Chondrocyte (in vitro differentiated cells): Measurements from ENCODE around the gene PLEKHH3. TPM values are rescaled to one million over a fixed set of nuclear protein-coding genes. Genes with fewer than 3 reads are reported as not detected.

Experiments used
- DNase-seq: peaks from one replicate; pipeline ENCODE4 v3.0.0; 2021; ENCODE audit warnings: mixed read lengths, low spot score
- H3K27ac Mint-ChIP-seq: one replicate; pipeline ENCODE4 v1.8.0; 2021; ENCODE audit warnings: mild to moderate bottlenecking, moderate library complexity, mixed read lengths; ENCODE audit not compliant: unreplicated experiment
- H3K27me3 Mint-ChIP-seq: 2 replicates; pipeline ENCODE4 v1.8.0; 2021; ENCODE audit warnings: low read depth, mixed read lengths
- H3K36me3 Mint-ChIP-seq: 2 replicates; pipeline ENCODE4 v1.8.0; 2021; ENCODE audit warnings: low read depth, mixed read lengths
- H3K4me1 Mint-ChIP-seq: 2 replicates; pipeline ENCODE4 v1.8.0; 2021; ENCODE audit warnings: low read depth, mild to moderate bottlenecking, mixed read lengths
- H3K4me3 Mint-ChIP-seq: one replicate; pipeline ENCODE4 v1.8.0; 2021; ENCODE audit warnings: mild to moderate bottlenecking, moderate library complexity, mixed read lengths; ENCODE audit not compliant: unreplicated experiment
- H3K9me3 Mint-ChIP-seq: 2 replicates; pipeline ENCODE4 v1.8.0; 2021; ENCODE audit warnings: low read depth, mixed read lengths
- CTCF ChIP-seq: fragments of 200-600 bp; sonication (generic); IDR thresholded peaks from 2 replicates; pipeline ENCODE4 v1.5.0; 2021; ENCODE audit warnings: antibody characterized with exemption, mild to moderate bottlenecking, moderate library complexity
- total RNA-seq: library from RNA; stranded (reverse); gene quantifications from 3 replicates; pipeline ENCODE4 v1.2.1, GENCODE V29; 2021

PLEKHH3 gene
- total RNA-seq, 1 donor from 2014 or later: 41.5 TPM

GRCh38 chr17:42709561-42709960, 32.8 kb upstream of the PLEKHH3 start:
- no peaks in the 10 kb centered on the region for H3K4me1 Mint-ChIP-seq
- H3K4me3 Mint-ChIP-seq: no peak overlapping the region
- no peak for TF ChIP-seq CTCF
- H3K9me3 Mint-ChIP-seq: no peaks in the 10 kb centered on the region
- DNase-seq: no peak
- no peak overlapping the region for H3K27ac Mint-ChIP-seq
- H3K27me3 Mint-ChIP-seq: no peaks in the 10 kb centered on the region
- peaks cover 38% of the 10 kb centered on the region for H3K36me3 Mint-ChIP-seq

- DNase-seq: no peak
- Mint-ChIP-seq H3K9me3 (no peaks in the 10 kb centered on the region), H3K27me3 (no peaks in the 10 kb centered on the region), H3K4me1 (no peaks in the 10 kb centered on the region), H3K36me3 (peaks cover 44% of the 10 kb centered on the region), H3K27ac (no peak overlapping the region), H3K4me3 (no peak overlapping the region)
- no peak for TF ChIP-seq CTCF
Observed at GRCh38 chr17:42708588-42708987, 31.8 kb upstream of the PLEKHH3 start.

GRCh38 chr17:42706732-42707131, 29.9 kb upstream of the PLEKHH3 start:
- H3K36me3 Mint-ChIP-seq: peaks cover 47% of the 10 kb centered on the region
- no peaks in the 10 kb centered on the region for H3K4me1 Mint-ChIP-seq
- H3K4me3 Mint-ChIP-seq: no peak overlapping the region
- no peak overlapping the region for H3K27ac Mint-ChIP-seq
- TF ChIP-seq CTCF: no peak
- H3K9me3 Mint-ChIP-seq: no peaks in the 10 kb centered on the region
- DNase-seq: no peak
- no peaks in the 10 kb centered on the region for H3K27me3 Mint-ChIP-seq

GRCh38 chr17:42704837-42705494, 28.2 kb upstream of the PLEKHH3 start:
- no peak for DNase-seq
- Mint-ChIP-seq H3K4me1 (no peaks in the 10 kb centered on the region), H3K9me3 (no peaks in the 10 kb centered on the region), H3K27ac (no peak overlapping the region), H3K27me3 (no peaks in the 10 kb centered on the region), H3K36me3 (peaks cover 41% of the 10 kb centered on the region), H3K4me3 (no peak overlapping the region)
- no peak for TF ChIP-seq CTCF

DNA sequence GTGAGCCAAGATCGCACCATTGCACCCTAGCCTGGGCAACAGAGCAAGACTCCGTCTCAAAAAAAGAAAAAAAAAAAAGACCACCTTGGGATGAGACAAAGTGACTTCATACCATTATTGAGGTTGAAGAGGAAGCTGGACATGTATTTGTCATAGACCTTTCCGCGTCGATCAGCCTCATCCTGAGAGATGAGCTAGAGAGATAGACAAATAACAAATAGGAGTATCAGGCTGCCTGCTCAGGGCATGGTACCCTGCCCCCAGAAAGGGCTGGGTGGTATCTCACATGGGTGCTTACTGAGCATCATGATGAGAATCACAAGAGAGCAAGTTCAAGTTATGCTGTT, 27.7 kb upstream of the PLEKHH3 start:
- no peak overlapping the region for H3K27ac Mint-ChIP-seq
- DNase-seq: no peak
- no peak for TF ChIP-seq CTCF
- H3K4me1 Mint-ChIP-seq: no peaks in the 10 kb centered on the region
- H3K36me3 Mint-ChIP-seq: peaks cover 41% of the 10 kb centered on the region
- H3K9me3 Mint-ChIP-seq: no peaks in the 10 kb centered on the region
- no peaks in the 10 kb centered on the region for H3K27me3 Mint-ChIP-seq
- H3K4me3 Mint-ChIP-seq: no peak overlapping the region
